ENCODE data around the gene CRHBP. TPM values are rescaled to one million over a fixed set of nuclear protein-coding genes. Genes with fewer than 3 reads are reported as not detected.
A peak's percentile ranks its signal among the peaks of the same experiment; 100 is the strongest.

CRHBP gene
- total and polyA plus RNA-seq, 9 of the 15 experiments (the other 6 are each of a cell fraction or from before 2014, with no cell fraction given), result not detected

GRCh38 chr5:77003246-77003645 lies 50.4 kb downstream of the CRHBP start:
- H3K27ac ChIP-seq (ENCODE audit: extremely low read depth, low read depth, low read length), result no peak overlapping the region
- WGBS (ENCODE audit: insufficient coverage, low coverage, missing lambda C conversion rate), result 0% methylated on average over 1 of the region's 1 CpG
- in situ Hi-C loops (cut with MboI), result no loop called here
- H3K79me2 ChIP-seq (ENCODE audit: control insufficient read depth, insufficient read depth, low read length), result no peaks in the 10 kb centered on the region
- H3K9me1 ChIP-seq (ENCODE audit: control insufficient read depth, insufficient read depth, low read length), result no peaks in the 10 kb centered on the region
- ATAC-seq (no peak), FAIRE-seq (no peak), DNase-seq (ENCODE audit: extremely low read depth in 1 of 4, low spot score in 3 of 4) (no peak)
- no peak for TF ChIP-seq PRDM10 (IDR thresholded peaks at IDR 0.05; ENCODE audit: partially characterized antibody)
- TF ChIP-seq MEF2D (tag; conservative IDR thresholded peaks at IDR 0.05; ENCODE audit: low read depth), result peak; percentile 80
- ChIA-PET POLR2A (no interaction called here), CTCF (ENCODE audit: low intra/inter-chr PET ratio) (no interaction called here)
- H3K9ac ChIP-seq (ENCODE audit: insufficient read depth in 1 of 2, low read depth in 2 of 2, low read length in 2 of 2), result no peak overlapping the region
- H3K4me1 ChIP-seq (replicated peaks in 1 of 2; ENCODE audit: control insufficient read depth in 2 of 2, insufficient read depth in 2 of 2, low read length in 2 of 2), result no peaks in the 10 kb centered on the region
- intact Hi-C loops (cut with micrococcal nuclease), result no loop called here
- no peak overlapping the region for H3K4me2 ChIP-seq (ENCODE audit: insufficient read depth, low read length)
- no peak overlapping the region for H2AFZ ChIP-seq (ENCODE audit: low read depth, low read length)
- peaks cover 5 to 18% of the 10 kb centered on the region in 2 experiments; a peak in 4 of 5 replicates for H3K27me3 ChIP-seq (ENCODE audit: control insufficient read depth in 2 of 2, insufficient read depth in 2 of 2, low read length in 2 of 2)
- no TSS peak for BruUV-seq (replicated peaks)
- no peaks in the 10 kb centered on the region for H4K20me1 ChIP-seq (replicated peaks; ENCODE audit: control insufficient read depth, insufficient read depth, low read length)
- no peak overlapping the region for H3K4me3 ChIP-seq
- H3K36me3 ChIP-seq (ENCODE audit: control insufficient read depth, insufficient read depth, low read length), result no peaks in the 10 kb centered on the region
- no peaks in the 10 kb centered on the region; the same call in 1 of the 2 replicates for H3K9me3 ChIP-seq (replicated peaks; ENCODE audit: control insufficient read depth, insufficient read depth, low read depth, low read length)

All from K562 (cell line).